HepG2 (cell line): ENCODE data around the gene SLX1A.

Source experiments
- ARNT2 ChIP-seq: sonication (generic); formaldehyde crosslinking; IDR thresholded peaks from 2 replicates; pipeline ENCODE4 v1.8.0; 2022; ENCODE audit warnings: mild to moderate bottlenecking, low read depth, missing genetic modification reagents, moderate library complexity
- GATA4 ChIP-seq: sonication (generic); IDR thresholded peaks from 2 replicates; pipeline ENCODE4 v1.6.1; 2016; ENCODE audit warnings: antibody characterized with exemption, low read depth, borderline replicate concordance
- SP1 ChIP-seq, 2 experiments: fragments of 450-650 bp in 1 of 2; sonication (generic) in 1 of 2; formaldehyde crosslinking in 1 of 2; IDR thresholded peaks; 2 replicates each; pipeline versions ENCODE4 v1.4.0 to v1.6.1; 2016 to 2020; ENCODE audit warnings: missing genetic modification reagents in 1 of 2
- SRY ChIP-seq: sonication (generic); formaldehyde crosslinking; IDR thresholded peaks from 2 replicates; pipeline ENCODE4 v1.8.0; 2022; ENCODE audit warnings: mild to moderate bottlenecking, missing genetic modification reagents
- TCF12 ChIP-seq, 2 experiments: fragments of 450-650 bp in 1 of 2; sonication (generic) in 1 of 2; formaldehyde crosslinking in 1 of 2; IDR thresholded peaks; 2 replicates each; pipeline versions ENCODE4 v1.6.1 to v1.8.0; 2017 to 2022; ENCODE audit warnings: antibody characterized with exemption in 1 of 2, mild to moderate bottlenecking in 1 of 2, missing genetic modification reagents in 1 of 2, moderate library complexity in 1 of 2
- TGIF2 ChIP-seq: IDR thresholded peaks from 2 replicates; pipeline ENCODE4 v1.6.1; 2016; ENCODE audit warnings: control low read depth, missing compliant biosample characterization
- TF ChIP-seq, protein P1 (sequence below): sonication (generic); formaldehyde crosslinking; IDR thresholded peaks from 2 replicates; pipeline ENCODE4 v1.4.0; 2020; ENCODE audit warnings: mild to moderate bottlenecking, missing genetic modification reagents
- TF ChIP-seq, protein P2 (sequence below): sonication (generic); formaldehyde crosslinking; IDR thresholded peaks from 2 replicates; pipeline ENCODE4 v1.4.0; 2020; ENCODE audit warnings: missing genetic modification reagents
- TF ChIP-seq, protein P3 (sequence below): sonication (generic); formaldehyde crosslinking; IDR thresholded peaks from 2 replicates; pipeline ENCODE4 v1.8.0; 2022; ENCODE audit warnings: low read depth, missing genetic modification reagents
- TF ChIP-seq, protein P4 (sequence below), 2 experiments: sonication (generic) in 1 of 2; formaldehyde crosslinking in 1 of 2; IDR thresholded peaks; 2 replicates each; pipeline versions ENCODE4 v1.5.1 to v1.6.1; 2011 to 2020; ENCODE audit warnings: borderline replicate concordance in 1 of 2, low read depth in 1 of 2, low read length in 1 of 2, mild to moderate bottlenecking in 1 of 2, missing genetic modification reagents in 1 of 2, moderate library complexity in 1 of 2

DNA sequence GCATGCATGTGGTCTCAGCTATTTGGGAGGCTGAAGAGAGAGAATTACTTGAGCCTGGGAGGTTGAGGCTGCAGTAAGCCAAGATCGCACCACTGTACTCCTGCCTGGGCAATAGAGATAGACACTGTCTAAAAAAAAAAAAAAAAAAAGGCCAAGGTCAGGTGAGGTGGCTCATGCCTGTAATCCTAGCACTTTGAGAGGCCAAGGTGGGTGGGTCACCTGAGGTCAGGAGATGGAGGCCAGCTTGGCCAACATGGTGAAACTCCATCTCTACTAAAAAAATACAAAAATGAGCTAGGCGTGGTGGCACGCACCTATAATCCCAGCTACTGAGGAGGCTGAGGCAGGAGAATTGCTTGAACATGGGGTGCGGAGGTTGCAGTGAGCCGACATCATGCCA lies 38.5 kb upstream of the SLX1A start:
- TF ChIP-seq GATA4 (no peak), SP1 (IDR thresholded peaks at IDR 0.05) (no peak), SP1 (CRISPR knock-in tag; IDR thresholded peaks at IDR 0.05) (no peak), ARNT2 (CRISPR knock-in tag) (no peak), TGIF2 (CRISPR knock-in tag) (no peak), TCF12 (IDR thresholded peaks at IDR 0.05) (no peak), TCF12 (CRISPR knock-in tag; IDR thresholded peaks at IDR 0.05) (no peak), SRY (CRISPR knock-in tag) (no peak)
- TF ChIP-seq, protein P1, sequence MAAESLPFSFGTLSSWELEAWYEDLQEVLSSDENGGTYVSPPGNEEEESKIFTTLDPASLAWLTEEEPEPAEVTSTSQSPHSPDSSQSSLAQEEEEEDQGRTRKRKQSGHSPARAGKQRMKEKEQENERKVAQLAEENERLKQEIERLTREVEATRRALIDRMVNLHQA (CRISPR knock-in tag), result no peak
- TF ChIP-seq, protein P2, sequence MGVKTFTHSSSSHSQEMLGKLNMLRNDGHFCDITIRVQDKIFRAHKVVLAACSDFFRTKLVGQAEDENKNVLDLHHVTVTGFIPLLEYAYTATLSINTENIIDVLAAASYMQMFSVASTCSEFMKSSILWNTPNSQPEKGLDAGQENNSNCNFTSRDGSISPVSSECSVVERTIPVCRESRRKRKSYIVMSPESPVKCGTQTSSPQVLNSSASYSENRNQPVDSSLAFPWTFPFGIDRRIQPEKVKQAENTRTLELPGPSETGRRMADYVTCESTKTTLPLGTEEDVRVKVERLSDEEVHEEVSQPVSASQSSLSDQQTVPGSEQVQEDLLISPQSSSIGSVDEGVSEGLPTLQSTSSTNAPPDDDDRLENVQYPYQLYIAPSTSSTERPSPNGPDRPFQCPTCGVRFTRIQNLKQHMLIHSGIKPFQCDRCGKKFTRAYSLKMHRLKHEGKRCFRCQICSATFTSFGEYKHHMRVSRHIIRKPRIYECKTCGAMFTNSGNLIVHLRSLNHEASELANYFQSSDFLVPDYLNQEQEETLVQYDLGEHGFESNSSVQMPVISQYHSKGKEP (CRISPR knock-in tag), result no peak
- TF ChIP-seq, protein P3, sequence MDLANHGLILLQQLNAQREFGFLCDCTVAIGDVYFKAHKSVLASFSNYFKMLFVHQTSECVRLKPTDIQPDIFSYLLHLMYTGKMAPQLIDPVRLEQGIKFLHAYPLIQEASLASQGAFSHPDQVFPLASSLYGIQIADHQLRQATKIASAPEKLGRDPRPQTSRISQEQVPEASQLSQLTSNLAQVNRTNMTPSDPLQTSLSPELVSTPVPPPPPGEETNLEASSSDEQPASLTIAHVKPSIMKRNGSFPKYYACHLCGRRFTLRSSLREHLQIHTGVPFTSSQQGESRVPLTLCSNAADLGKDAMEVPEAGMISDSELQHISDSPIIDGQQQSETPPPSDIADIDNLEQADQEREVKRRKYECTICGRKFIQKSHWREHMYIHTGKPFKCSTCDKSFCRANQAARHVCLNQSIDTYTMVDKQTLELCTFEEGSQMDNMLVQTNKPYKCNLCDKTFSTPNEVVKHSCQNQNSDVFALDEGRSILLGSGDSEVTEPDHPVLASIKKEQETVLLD, result no peak
- TF ChIP-seq, protein P4, sequence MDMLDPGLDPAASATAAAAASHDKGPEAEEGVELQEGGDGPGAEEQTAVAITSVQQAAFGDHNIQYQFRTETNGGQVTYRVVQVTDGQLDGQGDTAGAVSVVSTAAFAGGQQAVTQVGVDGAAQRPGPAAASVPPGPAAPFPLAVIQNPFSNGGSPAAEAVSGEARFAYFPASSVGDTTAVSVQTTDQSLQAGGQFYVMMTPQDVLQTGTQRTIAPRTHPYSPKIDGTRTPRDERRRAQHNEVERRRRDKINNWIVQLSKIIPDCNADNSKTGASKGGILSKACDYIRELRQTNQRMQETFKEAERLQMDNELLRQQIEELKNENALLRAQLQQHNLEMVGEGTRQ (IDR thresholded peaks at IDR 0.05; ENCODE audit: low read depth, low read length), result no peak
- TF ChIP-seq, protein P4 (CRISPR knock-in tag; IDR thresholded peaks at IDR 0.05; ENCODE audit: borderline replicate concordance), result no peak
